Measurements from ENCODE around the gene TLCD1.

TLCD1 gene

DNA sequence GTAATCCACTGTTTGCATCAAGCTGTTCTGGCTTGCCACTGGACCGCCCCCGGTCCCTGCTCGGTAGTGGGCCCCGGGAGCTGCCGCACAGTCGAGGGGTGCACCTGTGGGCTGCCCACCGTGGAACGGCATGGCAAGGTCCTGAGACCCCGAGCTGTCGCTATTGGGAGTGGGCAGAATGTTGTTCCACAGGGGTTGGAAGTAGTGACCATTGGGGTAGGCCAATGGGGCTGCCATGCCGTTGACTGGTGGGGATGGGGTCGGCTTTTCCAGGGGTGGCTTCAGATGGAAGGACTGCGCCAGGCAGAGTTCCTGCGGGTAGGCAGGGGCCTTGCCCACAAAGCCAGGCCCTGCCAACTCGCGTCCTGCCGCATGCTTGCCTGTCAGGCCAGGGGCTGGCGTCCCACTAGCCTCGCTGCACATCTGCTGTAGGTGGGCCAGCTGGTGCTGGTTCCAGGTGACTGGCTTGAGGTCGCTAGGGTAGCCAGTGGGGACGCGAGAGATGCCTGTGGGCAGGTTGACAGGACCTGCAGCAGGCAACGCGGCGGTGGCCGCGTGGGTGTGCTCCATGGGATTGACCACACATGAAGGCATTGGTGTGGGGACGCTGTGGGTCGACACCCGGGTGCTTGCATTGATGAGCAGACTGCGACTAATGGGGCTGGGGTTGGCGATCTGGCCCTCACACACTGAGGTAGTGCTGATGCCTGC, 32.5 kb upstream of the TLCD1 start:
- ChIA-PET CTCF (interaction anchor here (0.5 kb wide), 1 partner anchor 142 kb away, joined by 3 read pairs; no protein-coding TSS in a partner anchor), POLR2A (interaction anchor here (2.0 kb wide), 1 partner anchor 31 kb away, joined by 9 read pairs; the partner anchor contains the start of gene TLCD1)
- Histone ChIP-seq H3K36me3 (ENCODE audit: control insufficient read depth in 2 of 2, insufficient read depth in 1 of 2, low read length in 2 of 2) (peaks cover 8 to 58% of the 10 kb centered on the region in 2 experiments), H3K4me3 (ENCODE audit: low read depth, low read length) (no peak overlapping the region), H3K4me1 (ENCODE audit: control insufficient read depth, insufficient read depth, low read length) (peaks cover 3% of the 10 kb centered on the region; the same call in 1 of the 2 replicates), H3K9me3 (ENCODE audit: control insufficient read depth, insufficient read depth, low read depth, low read length) (no peaks in the 10 kb centered on the region), H3K27ac (ENCODE audit: extremely low read depth, low read depth, low read length) (no peak overlapping the region)
- no peak for TF ChIP-seq ZNF280C (tag by site-specific recombination; IDR thresholded peaks at IDR 0.05)
- no peak for TF ChIP-seq EGR2 (tag by site-specific recombination; IDR thresholded peaks at IDR 0.05; ENCODE audit: low read depth)
- TF ChIP-seq ZNF146 (tag by site-specific recombination; IDR thresholded peaks at IDR 0.05): no peak
- no peak for TF ChIP-seq ZNF366 (tag by site-specific recombination; conservative IDR thresholded peaks at IDR 0.05)
- no peak for TF ChIP-seq ZNF660 (tag by site-specific recombination; IDR thresholded peaks at IDR 0.05)
- TF ChIP-seq ZNF239 (tag by site-specific recombination; IDR thresholded peaks at IDR 0.05): no peak
- TF ChIP-seq SP7 (tag by site-specific recombination; IDR thresholded peaks at IDR 0.05): no peak
- TF ChIP-seq, protein P1, sequence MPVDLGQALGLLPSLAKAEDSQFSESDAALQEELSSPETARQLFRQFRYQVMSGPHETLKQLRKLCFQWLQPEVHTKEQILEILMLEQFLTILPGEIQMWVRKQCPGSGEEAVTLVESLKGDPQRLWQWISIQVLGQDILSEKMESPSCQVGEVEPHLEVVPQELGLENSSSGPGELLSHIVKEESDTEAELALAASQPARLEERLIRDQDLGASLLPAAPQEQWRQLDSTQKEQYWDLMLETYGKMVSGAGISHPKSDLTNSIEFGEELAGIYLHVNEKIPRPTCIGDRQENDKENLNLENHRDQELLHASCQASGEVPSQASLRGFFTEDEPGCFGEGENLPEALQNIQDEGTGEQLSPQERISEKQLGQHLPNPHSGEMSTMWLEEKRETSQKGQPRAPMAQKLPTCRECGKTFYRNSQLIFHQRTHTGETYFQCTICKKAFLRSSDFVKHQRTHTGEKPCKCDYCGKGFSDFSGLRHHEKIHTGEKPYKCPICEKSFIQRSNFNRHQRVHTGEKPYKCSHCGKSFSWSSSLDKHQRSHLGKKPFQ (tag by site-specific recombination; IDR thresholded peaks at IDR 0.05): no peak

DNA sequence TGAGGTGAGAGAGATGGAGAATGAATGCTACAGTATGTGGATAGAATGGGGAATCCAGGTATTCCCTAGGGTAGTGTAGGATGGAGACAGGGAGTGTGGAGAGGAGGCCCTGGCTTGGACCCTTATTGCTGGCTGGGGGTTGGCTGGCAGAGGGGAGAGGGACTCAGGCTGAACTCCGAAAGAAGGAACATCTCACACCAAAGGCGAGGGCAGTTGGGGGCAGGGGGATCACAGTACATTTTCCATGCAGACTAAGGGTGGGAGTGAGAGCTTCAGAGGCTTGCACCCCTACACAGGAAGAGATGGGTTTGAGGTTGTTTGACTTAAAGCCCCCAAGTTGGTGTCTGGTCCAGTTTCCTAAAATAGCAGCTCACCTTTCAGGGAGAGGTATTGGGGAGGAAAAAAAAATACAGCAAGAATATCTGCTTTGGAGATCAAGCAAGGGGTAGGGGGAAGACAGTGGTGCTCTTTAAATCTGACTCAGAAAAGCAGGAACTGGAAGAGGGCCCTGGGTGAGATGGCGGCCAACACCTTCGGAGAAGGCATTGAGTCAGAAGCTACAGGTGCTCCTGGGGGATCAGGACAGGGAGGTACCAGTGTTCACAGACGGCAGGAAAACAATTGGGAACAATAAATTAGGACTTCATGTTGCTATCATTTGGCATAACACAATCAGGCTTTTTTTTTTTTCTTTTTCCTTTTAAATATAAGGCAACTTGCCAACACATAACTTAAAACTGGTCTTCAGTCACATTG, 30.2 kb upstream of the TLCD1 start:
- Histone ChIP-seq H3K4me3 (ENCODE audit: low read depth, low read length) (no peak overlapping the region), H3K36me3 (ENCODE audit: control insufficient read depth in 2 of 2, insufficient read depth in 1 of 2, low read length in 2 of 2) (peaks cover 9 to 54% of the 10 kb centered on the region in 2 experiments; a peak in 2 of 3 replicates), H3K9me3 (ENCODE audit: control insufficient read depth, insufficient read depth, low read depth, low read length) (no peaks in the 10 kb centered on the region), H3K27ac (ENCODE audit: extremely low read depth, low read depth, low read length) (peak overlapping the region; percentile 11; the same call in 1 of the 2 replicates), H3K4me1 (ENCODE audit: control insufficient read depth, insufficient read depth, low read length) (peaks cover 3% of the 10 kb centered on the region; the same call in 1 of the 2 replicates)
- POLR2A ChIA-PET: interaction anchor here (0.7 to 2.0 kb wide), 2 partner anchors 29 to 136 kb away, joined by 3 to 9 read pairs; partner anchors contain the start of gene TLCD1
- CTCF ChIA-PET: interaction anchor here (0.6 to 1.7 kb wide), 6 partner anchors 12 to 360 kb away, joined by 3 to 12 read pairs (median 5); partner anchors contain the start of gene TLCD1
- 0 out of 2 replicates have a peak, but pooled peaks have one; percentile 36 for TF ChIP-seq SCRT1 (tag by site-specific recombination; IDR thresholded peaks at IDR 0.05; ENCODE audit: borderline replicate concordance)
- no peak for TF ChIP-seq SETDB1 (IDR thresholded peaks at IDR 0.05; ENCODE audit: insufficient read length, low read length)

DNA sequence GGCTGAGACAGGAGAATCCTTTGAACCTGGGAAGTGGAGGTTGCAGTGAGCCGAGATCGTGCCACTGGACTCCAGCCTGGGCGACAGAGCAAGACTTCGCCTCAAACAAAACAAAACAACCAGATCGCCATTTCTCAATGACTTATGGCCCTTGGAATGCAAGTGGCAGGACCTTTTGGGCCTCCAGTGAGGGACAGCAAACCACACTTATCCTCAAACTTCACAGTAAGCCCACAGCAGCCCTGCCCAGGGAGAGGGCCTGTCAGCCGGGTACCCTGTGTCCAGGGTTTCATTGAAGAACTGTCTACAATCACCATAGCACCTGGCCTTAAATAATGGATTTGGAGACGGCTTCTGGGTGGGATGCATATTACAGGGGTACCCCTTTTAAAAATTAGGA, 29.5 kb upstream of the TLCD1 start:
- H3K9me3 ChIP-seq (ENCODE audit: control insufficient read depth, insufficient read depth, low read depth, low read length): no peaks in the 10 kb centered on the region
- H3K4me3 ChIP-seq (ENCODE audit: low read depth, low read length): no peak overlapping the region
- H3K27ac ChIP-seq (ENCODE audit: extremely low read depth, low read depth, low read length): no peak overlapping the region
- H3K4me1 ChIP-seq (ENCODE audit: control insufficient read depth, insufficient read depth, low read length): 0 out of 2 replicates have a peak, but pooled peaks cover 3% of the 10 kb centered on the region
- ChIA-PET CTCF (interaction anchor here (1.2 to 11.4 kb wide), 2 partner anchors 8 to 361 kb away, joined by 3 to 175 read pairs; no protein-coding TSS in a partner anchor), POLR2A (interaction anchor here (14.1 kb wide), 1 partner anchor 29 kb away, joined by 448 read pairs; the partner anchor contains the start of genes NEK8 and TLCD1)
- H3K36me3 ChIP-seq (ENCODE audit: control insufficient read depth in 2 of 2, insufficient read depth in 1 of 2, low read length in 2 of 2): peaks cover 8 to 54% of the 10 kb centered on the region in 2 experiments; a peak in 2 of 3 replicates
- TF ChIP-seq REPIN1 (tag by site-specific recombination; IDR thresholded peaks at IDR 0.05; ENCODE audit: low read depth) (no peak), ZNF416 (tag by site-specific recombination; IDR thresholded peaks at IDR 0.05) (no peak), ZNF518A (tag by site-specific recombination; conservative IDR thresholded peaks at IDR 0.05; ENCODE audit: low read depth) (no peak), ZNF16 (tag by site-specific recombination; IDR thresholded peaks at IDR 0.05; ENCODE audit: low read depth) (no peak)
- TF ChIP-seq, protein P2, sequence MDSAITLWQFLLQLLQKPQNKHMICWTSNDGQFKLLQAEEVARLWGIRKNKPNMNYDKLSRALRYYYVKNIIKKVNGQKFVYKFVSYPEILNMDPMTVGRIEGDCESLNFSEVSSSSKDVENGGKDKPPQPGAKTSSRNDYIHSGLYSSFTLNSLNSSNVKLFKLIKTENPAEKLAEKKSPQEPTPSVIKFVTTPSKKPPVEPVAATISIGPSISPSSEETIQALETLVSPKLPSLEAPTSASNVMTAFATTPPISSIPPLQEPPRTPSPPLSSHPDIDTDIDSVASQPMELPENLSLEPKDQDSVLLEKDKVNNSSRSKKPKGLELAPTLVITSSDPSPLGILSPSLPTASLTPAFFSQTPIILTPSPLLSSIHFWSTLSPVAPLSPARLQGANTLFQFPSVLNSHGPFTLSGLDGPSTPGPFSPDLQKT (IDR thresholded peaks at IDR 0.05; ENCODE audit: borderline replicate concordance, low read depth, low read length): no peak
- TF ChIP-seq, protein P1 (tag by site-specific recombination; IDR thresholded peaks at IDR 0.05): no peak
